ENCODE measurements around the gene PRPF38A.

DNA sequence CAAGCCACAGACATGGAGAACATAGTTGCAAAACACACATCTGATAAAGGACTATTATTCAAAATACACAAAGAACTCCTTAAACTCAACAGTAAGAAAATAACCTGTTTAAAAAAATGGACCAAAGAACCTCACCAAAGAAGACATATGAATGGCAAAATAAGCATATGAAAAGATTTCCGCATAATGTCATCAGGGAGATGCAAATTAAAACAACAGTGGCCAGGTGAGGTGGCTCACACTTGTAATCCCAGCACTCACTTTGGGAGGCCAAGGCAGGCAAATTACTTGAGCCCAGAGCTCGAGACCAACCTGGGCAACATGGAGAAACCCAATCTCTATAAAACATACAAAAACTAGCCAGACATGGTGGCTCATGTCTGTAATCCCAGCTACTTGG is 50.4 kb downstream of the PRPF38A start:
- TF ChIP-seq, protein P1, sequence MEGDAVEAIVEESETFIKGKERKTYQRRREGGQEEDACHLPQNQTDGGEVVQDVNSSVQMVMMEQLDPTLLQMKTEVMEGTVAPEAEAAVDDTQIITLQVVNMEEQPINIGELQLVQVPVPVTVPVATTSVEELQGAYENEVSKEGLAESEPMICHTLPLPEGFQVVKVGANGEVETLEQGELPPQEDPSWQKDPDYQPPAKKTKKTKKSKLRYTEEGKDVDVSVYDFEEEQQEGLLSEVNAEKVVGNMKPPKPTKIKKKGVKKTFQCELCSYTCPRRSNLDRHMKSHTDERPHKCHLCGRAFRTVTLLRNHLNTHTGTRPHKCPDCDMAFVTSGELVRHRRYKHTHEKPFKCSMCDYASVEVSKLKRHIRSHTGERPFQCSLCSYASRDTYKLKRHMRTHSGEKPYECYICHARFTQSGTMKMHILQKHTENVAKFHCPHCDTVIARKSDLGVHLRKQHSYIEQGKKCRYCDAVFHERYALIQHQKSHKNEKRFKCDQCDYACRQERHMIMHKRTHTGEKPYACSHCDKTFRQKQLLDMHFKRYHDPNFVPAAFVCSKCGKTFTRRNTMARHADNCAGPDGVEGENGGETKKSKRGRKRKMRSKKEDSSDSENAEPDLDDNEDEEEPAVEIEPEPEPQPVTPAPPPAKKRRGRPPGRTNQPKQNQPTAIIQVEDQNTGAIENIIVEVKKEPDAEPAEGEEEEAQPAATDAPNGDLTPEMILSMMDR (IDR thresholded peaks at IDR 0.05), result no peak
- TF ChIP-seq POLR2AphosphoS5 (IDR thresholded peaks at IDR 0.05; ENCODE audit: low read depth, low read length) (no peak), SIN3A (IDR thresholded peaks at IDR 0.05; ENCODE audit: borderline replicate concordance, insufficient read depth, low read depth, low read length) (no peak)
- TF ChIP-seq, protein P2, sequence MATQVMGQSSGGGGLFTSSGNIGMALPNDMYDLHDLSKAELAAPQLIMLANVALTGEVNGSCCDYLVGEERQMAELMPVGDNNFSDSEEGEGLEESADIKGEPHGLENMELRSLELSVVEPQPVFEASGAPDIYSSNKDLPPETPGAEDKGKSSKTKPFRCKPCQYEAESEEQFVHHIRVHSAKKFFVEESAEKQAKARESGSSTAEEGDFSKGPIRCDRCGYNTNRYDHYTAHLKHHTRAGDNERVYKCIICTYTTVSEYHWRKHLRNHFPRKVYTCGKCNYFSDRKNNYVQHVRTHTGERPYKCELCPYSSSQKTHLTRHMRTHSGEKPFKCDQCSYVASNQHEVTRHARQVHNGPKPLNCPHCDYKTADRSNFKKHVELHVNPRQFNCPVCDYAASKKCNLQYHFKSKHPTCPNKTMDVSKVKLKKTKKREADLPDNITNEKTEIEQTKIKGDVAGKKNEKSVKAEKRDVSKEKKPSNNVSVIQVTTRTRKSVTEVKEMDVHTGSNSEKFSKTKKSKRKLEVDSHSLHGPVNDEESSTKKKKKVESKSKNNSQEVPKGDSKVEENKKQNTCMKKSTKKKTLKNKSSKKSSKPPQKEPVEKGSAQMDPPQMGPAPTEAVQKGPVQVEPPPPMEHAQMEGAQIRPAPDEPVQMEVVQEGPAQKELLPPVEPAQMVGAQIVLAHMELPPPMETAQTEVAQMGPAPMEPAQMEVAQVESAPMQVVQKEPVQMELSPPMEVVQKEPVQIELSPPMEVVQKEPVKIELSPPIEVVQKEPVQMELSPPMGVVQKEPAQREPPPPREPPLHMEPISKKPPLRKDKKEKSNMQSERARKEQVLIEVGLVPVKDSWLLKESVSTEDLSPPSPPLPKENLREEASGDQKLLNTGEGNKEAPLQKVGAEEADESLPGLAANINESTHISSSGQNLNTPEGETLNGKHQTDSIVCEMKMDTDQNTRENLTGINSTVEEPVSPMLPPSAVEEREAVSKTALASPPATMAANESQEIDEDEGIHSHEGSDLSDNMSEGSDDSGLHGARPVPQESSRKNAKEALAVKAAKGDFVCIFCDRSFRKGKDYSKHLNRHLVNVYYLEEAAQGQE (IDR thresholded peaks at IDR 0.05; ENCODE audit: insufficient read depth in 1 of 2, low read depth in 2 of 2, low read length in 1 of 2), result no peak
